H9 (cell line): ENCODE results near the gene SKAP1. TPM values are rescaled to one million over a fixed set of nuclear protein-coding genes. Genes with fewer than 3 reads are reported as not detected.

Source experiments
- DNase-seq: peaks from one replicate; pipeline ENCODE4 v3.0.0-alpha.2; 2017
- H2AFZ ChIP-seq: one replicate; pipeline ENCODE4 v1.6.1; 2013; ENCODE audit warnings: mild to moderate bottlenecking, low read length, control low read depth, moderate library complexity
- H2AK5ac ChIP-seq: 2 replicates; pipeline ENCODE4 v1.6.1; 2013; ENCODE audit warnings: low read length, control low read depth, mixed read lengths; ENCODE audit not compliant: insufficient read length
- H2BK120ac ChIP-seq: one replicate; pipeline ENCODE4 v1.6.1; 2013; ENCODE audit warnings: low read depth, mild to moderate bottlenecking, low read length, control low read depth, inconsistent platforms; ENCODE audit not compliant: poor library complexity, severe bottlenecking
- H2BK12ac ChIP-seq: 2 replicates; pipeline ENCODE4 v1.6.1; 2013; ENCODE audit warnings: low read length, control low read depth, mixed read lengths, low read depth; ENCODE audit not compliant: insufficient read length
- H2BK15ac ChIP-seq: 2 replicates; pipeline ENCODE4 v1.6.1; 2013; ENCODE audit warnings: low read depth, low read length, control low read depth
- H2BK20ac ChIP-seq: one replicate; pipeline ENCODE4 v1.6.1; 2013; ENCODE audit warnings: low read depth, mild to moderate bottlenecking, low read length, control low read depth, inconsistent platforms; ENCODE audit not compliant: poor library complexity, severe bottlenecking
- H2BK5ac ChIP-seq: 2 replicates; pipeline ENCODE4 v1.6.1; 2013; ENCODE audit warnings: low read length, control low read depth, mixed read lengths; ENCODE audit not compliant: insufficient read length
- H3K14ac ChIP-seq: 2 replicates; pipeline ENCODE4 v1.6.1; 2013; ENCODE audit warnings: low read length, control low read depth; ENCODE audit not compliant: insufficient read depth
- H3K18ac ChIP-seq: 2 replicates; pipeline ENCODE4 v1.6.1; 2013; ENCODE audit warnings: low read depth, mild to moderate bottlenecking, mixed read lengths, low read length, control low read depth; ENCODE audit not compliant: insufficient read length
- H3K23ac ChIP-seq: 2 replicates; pipeline ENCODE4 v1.6.1; 2013; ENCODE audit warnings: low read length, control low read depth, mixed read lengths, low read depth; ENCODE audit not compliant: insufficient read length
- H3K23me2 ChIP-seq: 2 replicates; pipeline ENCODE4 v1.6.1; 2013; ENCODE audit warnings: low read depth, mild to moderate bottlenecking, mixed read lengths, low read length, control low read depth; ENCODE audit not compliant: insufficient read length, poor library complexity, severe bottlenecking
- H3K27ac ChIP-seq: 2 replicates; pipeline ENCODE4 v1.5.1; 2013; ENCODE audit warnings: low read length, control low read depth, mixed read lengths, low read depth; ENCODE audit not compliant: insufficient read length
- H3K27me3 ChIP-seq: 2 replicates; pipeline ENCODE4 v1.6.1; 2013; ENCODE audit warnings: low read length, control low read depth, inconsistent platforms; ENCODE audit not compliant: insufficient read depth
- H3K4ac ChIP-seq: 2 replicates; pipeline ENCODE4 v1.6.1; 2013; ENCODE audit warnings: low read depth, mild to moderate bottlenecking, control low read depth, inconsistent platforms, low read length, moderate library complexity
- H3K4me1 ChIP-seq: 2 replicates; pipeline ENCODE4 v1.6.1; 2013; ENCODE audit warnings: low read length, control low read depth, inconsistent platforms; ENCODE audit not compliant: insufficient read depth
- H3K4me2 ChIP-seq: 2 replicates; pipeline ENCODE4 v1.6.1; 2013; ENCODE audit warnings: low read length, control low read depth, mixed read lengths; ENCODE audit not compliant: insufficient read length, insufficient read depth
- H3K56ac ChIP-seq: 2 replicates; pipeline ENCODE4 v1.6.1; 2013; ENCODE audit warnings: low read depth, mild to moderate bottlenecking, mixed read lengths, low read length, control low read depth; ENCODE audit not compliant: insufficient read length
- H3K79me1 ChIP-seq: 2 replicates; pipeline ENCODE4 v1.6.1; 2013; ENCODE audit warnings: low read depth, mild to moderate bottlenecking, moderate library complexity, low read length, control low read depth, inconsistent platforms; ENCODE audit not compliant: insufficient read depth, poor library complexity, severe bottlenecking
- H3K79me2 ChIP-seq: 2 replicates; pipeline ENCODE4 v1.6.1; 2013; ENCODE audit warnings: low read length, control low read depth, inconsistent platforms; ENCODE audit not compliant: insufficient read depth
- H3K9ac ChIP-seq: 2 replicates; pipeline ENCODE4 v1.6.1; 2013; ENCODE audit warnings: low read length, control low read depth, mixed read lengths; ENCODE audit not compliant: insufficient read length; ENCODE audit errors: extremely low read depth
- H3K9me3 ChIP-seq: one replicate; pipeline ENCODE4 v1.6.1; 2013; ENCODE audit warnings: low read depth, low read length, inconsistent platforms; ENCODE audit not compliant: control insufficient read depth
- H3T11ph ChIP-seq: one replicate; pipeline ENCODE4 v1.6.1; 2013; ENCODE audit warnings: mild to moderate bottlenecking, low read length, control low read depth, inconsistent platforms
- H4K20me1 ChIP-seq: one replicate; pipeline ENCODE4 v1.6.1; 2013; ENCODE audit not compliant: control insufficient read depth, insufficient read length, insufficient read depth
- H4K5ac ChIP-seq: 2 replicates; pipeline ENCODE4 v1.6.1; 2013; ENCODE audit warnings: low read depth, mild to moderate bottlenecking, mixed read lengths, low read length, control low read depth; ENCODE audit not compliant: insufficient read length
- H4K8ac ChIP-seq: replicated peaks from 2 replicates; pipeline ENCODE4 v1.6.1; 2013; ENCODE audit warnings: low read length, control low read depth, mixed read lengths, low read depth; ENCODE audit not compliant: insufficient read length
- H4K91ac ChIP-seq: 2 replicates; pipeline ENCODE4 v1.6.1; 2013; ENCODE audit warnings: low read depth, mild to moderate bottlenecking, moderate library complexity, mixed read lengths, low read length, control low read depth; ENCODE audit not compliant: insufficient read length
- H3K27ac Mint-ChIP-seq, 3 experiments: 2 replicates in 2 of 3; 3 replicates in 1 of 3; pipeline ENCODE4 v1.8.0; 2020 to 2021; ENCODE audit warnings: mixed read lengths in 3 of 3, mild to moderate bottlenecking in 1 of 3, moderate library complexity in 1 of 3
- H3K27me3 Mint-ChIP-seq: 2 replicates; pipeline ENCODE4 v1.8.0; 2021; ENCODE audit warnings: low read depth, mild to moderate bottlenecking, moderate library complexity, mixed read lengths
- H3K36me3 Mint-ChIP-seq, 3 experiments: 2 replicates in 2 of 3; 3 replicates in 1 of 3; pipeline ENCODE4 v1.8.0; 2020 to 2021; ENCODE audit warnings: low read depth in 3 of 3, mixed read lengths in 3 of 3; ENCODE audit not compliant: insufficient read depth in 1 of 3
- H3K4me1 Mint-ChIP-seq, 2 experiments: 2 replicates each; pipeline ENCODE4 v1.8.0; 2020; ENCODE audit warnings: mixed read lengths in 2 of 2
- H3K4me3 Mint-ChIP-seq, 2 experiments: 2 replicates in 1 of 2; 3 replicates in 1 of 2; pipeline ENCODE4 v1.8.0; 2020 to 2021; ENCODE audit warnings: mild to moderate bottlenecking in 2 of 2, mixed read lengths in 2 of 2, moderate library complexity in 1 of 2
- H3K9me3 Mint-ChIP-seq, 2 experiments: 2 replicates in 1 of 2; 3 replicates in 1 of 2; pipeline ENCODE4 v1.8.0; 2020; ENCODE audit warnings: mild to moderate bottlenecking in 2 of 2, mixed read lengths in 2 of 2, moderate library complexity in 1 of 2
- WGBS: extraction: QIAGEN DNeasy Blood & Tissue Kit; methylation state at CpG from one replicate; pipeline ENCODE4 v1.1.7; 2013; ENCODE audit warnings: missing lambda C conversion rate, low lambda C conversion rate, mixed read lengths; ENCODE audit not compliant: insufficient read length; ENCODE audit errors: extremely low coverage; 5-methylcytosine and 5-hydroxymethylcytosine counted together
- total RNA-seq: library from RNA; stranded (reverse); gene quantifications from 2 replicates; pipeline ENCODE4 v1.2.1, GENCODE V29; 2021
- TF ChIP-seq, protein P1 (sequence below): fragments of 200-600 bp; sonication (generic); conservative IDR thresholded peaks from 3 replicates; pipeline ENCODE4 v1.8.0; 2021; ENCODE audit warnings: antibody characterized with exemption, mild to moderate bottlenecking

The SKAP1 gene
- total RNA-seq, 1 experiment from 2014 or later = not detected

DNA sequence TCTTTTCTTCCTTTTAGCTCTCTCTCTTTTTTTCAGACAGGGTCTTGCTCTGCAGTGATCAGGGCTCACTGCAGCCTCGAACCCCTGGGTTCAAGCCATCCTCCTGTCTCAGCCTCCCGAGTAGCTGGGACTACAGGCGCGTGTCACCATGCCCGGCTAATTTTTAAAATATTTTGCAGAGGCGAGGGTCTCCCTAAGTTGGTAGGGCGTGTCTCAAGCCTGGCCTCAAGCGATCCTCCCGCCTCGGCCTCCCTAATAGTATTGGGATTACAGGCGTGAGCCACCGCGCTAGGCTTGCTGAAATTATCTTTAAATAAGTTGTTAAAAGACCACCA lies 323.2 kb downstream of the SKAP1 start:
- Histone ChIP-seq H2BK20ac (no peak overlapping the region), H3K4me1 (peaks cover 4% of the 10 kb centered on the region; the same call in 1 of the 2 replicates), H2BK120ac (no peak overlapping the region), H4K5ac (no peak overlapping the region), H3K56ac (no peak overlapping the region), H3T11ph (no peak overlapping the region), H4K91ac (no peak overlapping the region), H2BK12ac (no peak overlapping the region), H3K18ac (no peak overlapping the region), H3K23me2 (peaks cover 3% of the 10 kb centered on the region), H3K9me3 (no peaks in the 10 kb centered on the region), H4K20me1 (no peaks in the 10 kb centered on the region), H3K27me3 (no peaks in the 10 kb centered on the region), H3K4ac (no peak overlapping the region), H2BK5ac (no peak overlapping the region), H3K27ac (no peak overlapping the region), H3K79me1 (peaks cover 4% of the 10 kb centered on the region), H2AFZ (no peak overlapping the region), H3K23ac (no peak overlapping the region), H3K14ac (no peak overlapping the region), H2AK5ac (no peak overlapping the region), H3K79me2 (peaks cover 8% of the 10 kb centered on the region; the same call in 1 of the 2 replicates), H4K8ac (no peak overlapping the region), H2BK15ac (no peak overlapping the region), H3K9ac (no peak overlapping the region), H3K4me2 (peak overlapping the region; percentile 94)
- peaks cover 0 to 8% of the 10 kb centered on the region in 2 experiments; a peak in 4 of 5 replicates for H3K9me3 Mint-ChIP-seq
- H3K27me3 Mint-ChIP-seq = peaks cover 8% of the 10 kb centered on the region
- TF ChIP-seq, protein P1, sequence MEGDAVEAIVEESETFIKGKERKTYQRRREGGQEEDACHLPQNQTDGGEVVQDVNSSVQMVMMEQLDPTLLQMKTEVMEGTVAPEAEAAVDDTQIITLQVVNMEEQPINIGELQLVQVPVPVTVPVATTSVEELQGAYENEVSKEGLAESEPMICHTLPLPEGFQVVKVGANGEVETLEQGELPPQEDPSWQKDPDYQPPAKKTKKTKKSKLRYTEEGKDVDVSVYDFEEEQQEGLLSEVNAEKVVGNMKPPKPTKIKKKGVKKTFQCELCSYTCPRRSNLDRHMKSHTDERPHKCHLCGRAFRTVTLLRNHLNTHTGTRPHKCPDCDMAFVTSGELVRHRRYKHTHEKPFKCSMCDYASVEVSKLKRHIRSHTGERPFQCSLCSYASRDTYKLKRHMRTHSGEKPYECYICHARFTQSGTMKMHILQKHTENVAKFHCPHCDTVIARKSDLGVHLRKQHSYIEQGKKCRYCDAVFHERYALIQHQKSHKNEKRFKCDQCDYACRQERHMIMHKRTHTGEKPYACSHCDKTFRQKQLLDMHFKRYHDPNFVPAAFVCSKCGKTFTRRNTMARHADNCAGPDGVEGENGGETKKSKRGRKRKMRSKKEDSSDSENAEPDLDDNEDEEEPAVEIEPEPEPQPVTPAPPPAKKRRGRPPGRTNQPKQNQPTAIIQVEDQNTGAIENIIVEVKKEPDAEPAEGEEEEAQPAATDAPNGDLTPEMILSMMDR = no peak
- no peak overlapping the region for H3K27ac Mint-ChIP-seq
- no peak for DNase-seq
- no CpG with 5 or more reads among the region's 13 CpGs for WGBS
- peaks cover 10 to 12% of the 10 kb centered on the region in 2 experiments for H3K4me1 Mint-ChIP-seq
- H3K4me3 Mint-ChIP-seq = peak overlapping the region; percentile 84 to 96
- H3K36me3 Mint-ChIP-seq = peaks cover 4 to 5% (median 5%) of the 10 kb centered on the region in 3 experiments; a peak in 4 of 7 replicates
